ACC112 (cell line): Measurements from ENCODE around the gene FGD4.

Source experiments
- H2AFZ ChIP-seq: fragments of 200-600 bp; sonication (generic); one replicate; pipeline ENCODE4 v1.6.0; 2017; ENCODE audit warnings: antibody characterized with exemption, low read length; ENCODE audit not compliant: unreplicated experiment
- H3K27ac ChIP-seq: fragments of 200-600 bp; sonication (generic); 2 replicates; pipeline ENCODE4 v1.5.1; 2014; ENCODE audit warnings: low read depth, mild to moderate bottlenecking, antibody characterized with exemption, low read length, moderate library complexity
- H3K27me3 ChIP-seq: fragments of 200-600 bp; sonication (generic); 2 replicates; pipeline ENCODE4 v1.6.1; 2014; ENCODE audit warnings: mild to moderate bottlenecking, antibody characterized with exemption, low read length, moderate library complexity, mixed read lengths; ENCODE audit not compliant: insufficient read depth
- H3K36me3 ChIP-seq: fragments of 200-600 bp; sonication (generic); 2 replicates; pipeline ENCODE4 v1.6.1; 2016; ENCODE audit warnings: mild to moderate bottlenecking, antibody characterized with exemption, low read length, moderate library complexity, mixed read lengths; ENCODE audit not compliant: insufficient read depth
- H3K4me1 ChIP-seq: fragments of 200-600 bp; sonication (generic); one replicate; pipeline ENCODE4 v1.6.1; 2016; ENCODE audit warnings: low read length, mixed read lengths; ENCODE audit not compliant: insufficient read depth, unreplicated experiment, control insufficient read depth
- H3K4me3 ChIP-seq: fragments of 200-600 bp; sonication (generic); 2 replicates; pipeline ENCODE4 v1.5.1; 2014; ENCODE audit warnings: mild to moderate bottlenecking, low read depth, low read length
- H3K79me2 ChIP-seq: fragments of 200-600 bp; sonication (generic); one replicate; pipeline ENCODE4 v1.6.0; 2016; ENCODE audit warnings: low read length; ENCODE audit not compliant: control insufficient read depth, unreplicated experiment, insufficient read depth

FGD4 gene

DNA sequence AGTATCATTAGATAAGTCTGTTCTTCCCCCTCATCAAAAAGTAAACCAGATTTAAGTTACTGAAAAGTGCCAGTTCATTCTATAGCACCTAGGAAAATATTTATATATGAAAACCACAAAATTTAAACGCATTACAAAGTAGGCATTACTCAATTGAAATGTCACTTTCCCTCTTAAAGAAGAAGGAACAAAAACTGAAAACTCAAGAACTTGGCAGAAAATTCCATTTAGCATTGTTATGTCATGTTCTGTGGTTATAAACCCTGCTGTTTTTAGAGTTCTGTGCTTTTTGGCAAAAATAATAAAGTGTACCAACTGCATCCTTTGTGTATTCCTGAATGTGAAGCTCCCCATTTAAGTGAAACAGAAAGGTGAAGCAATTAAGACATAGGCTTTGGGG, 3.6 kb downstream of the FGD4 start:
- Histone ChIP-seq H3K27me3 (no peaks in the 10 kb centered on the region), H3K4me3 (no peak overlapping the region), H3K4me1 (peaks cover 15% of the 10 kb centered on the region), H2AFZ (no peak overlapping the region), H3K36me3 (no peaks in the 10 kb centered on the region), H3K79me2 (peaks cover 9% of the 10 kb centered on the region), H3K27ac (no peak overlapping the region)

DNA sequence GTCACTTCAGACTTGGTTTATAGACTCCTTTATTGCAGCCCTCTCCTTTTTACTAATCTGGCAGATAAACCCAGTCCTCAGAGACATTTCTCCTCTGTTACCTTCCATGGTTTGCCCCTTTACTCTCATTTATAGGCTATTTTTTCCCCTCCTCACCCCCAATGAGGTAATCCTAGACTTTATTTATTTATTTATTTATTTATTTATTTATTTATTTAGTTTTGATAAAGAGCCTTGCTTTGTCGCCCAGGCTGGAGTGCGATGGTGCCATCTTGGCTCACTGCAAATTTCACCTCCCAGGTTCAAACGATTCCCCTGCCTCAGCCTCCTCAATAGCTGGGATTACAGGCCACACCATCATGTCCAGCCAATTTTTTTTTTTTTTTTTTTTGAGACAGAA, 8.4 kb downstream of the FGD4 start:
- Histone ChIP-seq H2AFZ (no peak overlapping the region), H3K27ac (no peak overlapping the region), H3K4me1 (peaks cover 5% of the 10 kb centered on the region), H3K4me3 (no peak overlapping the region), H3K79me2 (peaks cover 4% of the 10 kb centered on the region), H3K27me3 (no peaks in the 10 kb centered on the region), H3K36me3 (no peaks in the 10 kb centered on the region)

DNA sequence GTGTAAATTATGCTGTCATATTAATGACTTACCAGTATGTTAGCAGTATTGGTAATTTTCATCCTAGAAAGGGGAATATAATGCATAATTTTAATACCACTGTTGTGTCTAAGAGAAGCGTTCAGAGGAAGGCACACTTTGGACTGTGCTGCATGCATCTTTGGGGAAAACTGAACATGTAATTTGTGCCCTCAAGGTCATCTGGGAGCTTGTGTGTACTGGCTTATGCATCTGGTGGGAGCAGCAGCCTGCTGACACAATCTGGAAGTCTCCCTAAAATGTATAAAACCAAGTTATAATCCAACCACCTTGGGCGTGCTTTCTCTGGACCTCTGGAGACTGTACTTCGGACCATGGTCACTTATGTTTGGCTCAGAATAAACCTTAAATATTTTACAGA, 14.1 kb downstream of the FGD4 start:
- no peak overlapping the region for H3K4me3 ChIP-seq
- H3K36me3 ChIP-seq = no peaks in the 10 kb centered on the region
- H3K4me1 ChIP-seq = no peaks in the 10 kb centered on the region
- no peaks in the 10 kb centered on the region for H3K27me3 ChIP-seq
- H3K27ac ChIP-seq = no peak overlapping the region
- no peaks in the 10 kb centered on the region for H3K79me2 ChIP-seq
- no peak overlapping the region for H2AFZ ChIP-seq

DNA sequence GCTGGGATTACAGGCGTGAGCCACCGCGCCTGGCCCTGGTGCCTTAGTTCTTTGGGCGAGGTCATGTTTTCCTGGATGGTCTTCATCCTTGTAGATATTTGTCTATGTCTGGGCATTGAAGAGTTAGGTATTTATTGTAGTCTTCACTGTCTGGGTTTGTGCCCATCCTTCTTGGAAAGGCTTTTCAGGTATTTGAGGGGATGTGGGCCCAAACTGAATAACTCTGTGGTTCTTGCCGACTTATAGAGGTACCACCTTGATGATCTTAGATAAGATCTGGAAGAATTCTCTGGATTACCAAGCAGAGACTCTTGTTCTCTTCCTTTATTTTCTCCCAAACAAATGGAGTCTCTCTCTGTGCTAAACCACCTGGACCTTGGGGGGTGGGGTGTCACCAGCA, 18.9 kb downstream of the FGD4 start:
- H3K79me2 ChIP-seq = no peaks in the 10 kb centered on the region
- no peaks in the 10 kb centered on the region for H3K27me3 ChIP-seq
- no peaks in the 10 kb centered on the region for H3K36me3 ChIP-seq
- peaks cover 16% of the 10 kb centered on the region for H3K4me1 ChIP-seq
- no peak overlapping the region for H3K27ac ChIP-seq
- no peak overlapping the region for H2AFZ ChIP-seq
- no peak overlapping the region for H3K4me3 ChIP-seq

DNA sequence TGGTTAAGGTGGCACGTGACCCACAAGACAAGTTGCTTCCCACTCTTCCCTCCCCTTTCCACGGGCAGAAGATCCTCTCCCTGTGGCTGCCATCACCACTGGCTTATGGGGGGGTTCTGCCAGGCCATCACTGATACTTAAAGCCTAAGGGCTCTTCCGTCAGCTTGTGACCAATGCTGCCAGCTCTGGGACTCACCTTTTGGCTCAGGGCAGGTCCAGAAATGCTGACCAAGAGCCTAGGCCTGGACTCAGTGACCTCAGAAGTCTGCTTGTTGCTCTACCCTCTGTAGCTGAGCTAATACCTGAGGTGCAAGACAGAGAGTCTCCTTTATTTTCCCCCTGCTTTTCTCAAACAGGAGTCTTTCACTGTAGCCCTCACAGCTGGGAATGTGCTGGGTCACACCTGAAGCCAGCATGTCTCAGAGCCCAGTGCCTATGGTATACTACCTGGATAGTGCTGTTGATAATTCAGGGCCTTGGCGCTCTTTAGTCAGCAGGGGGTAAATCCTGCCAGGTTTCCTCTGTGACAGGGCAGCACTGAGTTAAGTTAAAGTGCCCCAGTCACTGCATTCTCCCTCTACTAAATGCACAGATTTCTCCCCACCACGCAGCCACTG, 19.7 kb downstream of the FGD4 start:
- Histone ChIP-seq H3K27ac (no peak overlapping the region), H3K36me3 (no peaks in the 10 kb centered on the region), H2AFZ (no peak overlapping the region), H3K4me1 (peaks cover 16% of the 10 kb centered on the region), H3K27me3 (no peaks in the 10 kb centered on the region), H3K4me3 (no peak overlapping the region), H3K79me2 (peaks cover 3% of the 10 kb centered on the region)

DNA sequence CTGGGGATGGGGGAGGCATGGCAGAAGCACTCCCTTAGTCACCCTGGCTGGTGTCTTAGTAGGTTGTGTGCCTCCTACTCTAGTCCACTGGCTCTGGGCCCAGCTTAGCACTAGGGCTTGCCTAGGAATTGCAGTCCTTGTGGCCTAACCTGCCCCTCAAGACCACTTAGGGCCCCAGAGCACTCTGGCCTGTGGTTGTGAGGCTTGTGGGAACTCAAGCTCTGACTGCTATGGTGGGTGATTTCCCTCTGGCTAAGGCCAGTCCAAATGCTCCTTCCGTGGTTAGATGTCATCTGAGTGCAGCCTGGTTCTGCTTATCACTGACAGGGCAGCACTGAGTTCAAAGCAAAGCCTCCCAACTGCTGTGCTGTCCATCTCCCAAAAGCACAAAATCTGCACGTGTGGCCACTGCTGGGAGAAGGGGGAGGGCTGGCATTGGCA, 20.2 kb downstream of the FGD4 start:
- no peak overlapping the region for H3K4me3 ChIP-seq
- no peaks in the 10 kb centered on the region for H3K36me3 ChIP-seq
- H3K4me1 ChIP-seq = peaks cover 16% of the 10 kb centered on the region
- no peak overlapping the region for H2AFZ ChIP-seq
- peaks cover 3% of the 10 kb centered on the region for H3K79me2 ChIP-seq
- no peaks in the 10 kb centered on the region for H3K27me3 ChIP-seq
- H3K27ac ChIP-seq = no peak overlapping the region

DNA sequence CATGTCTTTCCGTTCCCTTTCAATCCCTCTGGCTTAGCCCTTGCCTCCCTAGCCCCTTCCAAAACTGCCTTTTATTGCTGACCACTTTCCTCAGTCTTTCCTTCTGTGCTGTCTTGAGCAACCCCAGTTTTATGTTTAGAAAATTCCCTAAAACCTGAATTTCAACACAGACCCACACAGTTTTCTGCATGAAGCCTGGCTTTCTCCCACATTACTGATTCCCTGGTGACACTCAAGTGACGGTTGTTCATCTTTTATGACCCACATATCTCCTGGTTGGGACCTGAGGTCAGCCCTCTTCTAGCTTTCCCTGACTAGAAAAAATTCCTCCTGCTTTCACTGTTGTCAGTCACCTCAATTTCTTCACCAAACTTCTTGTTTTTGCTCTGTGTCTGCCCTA, 21.0 kb downstream of the FGD4 start:
- no peak overlapping the region for H3K27ac ChIP-seq
- H2AFZ ChIP-seq = no peak overlapping the region
- no peaks in the 10 kb centered on the region for H3K36me3 ChIP-seq
- H3K27me3 ChIP-seq = no peaks in the 10 kb centered on the region
- no peak overlapping the region for H3K4me3 ChIP-seq
- H3K79me2 ChIP-seq = peaks cover 3% of the 10 kb centered on the region
- peaks cover 16% of the 10 kb centered on the region for H3K4me1 ChIP-seq

DNA sequence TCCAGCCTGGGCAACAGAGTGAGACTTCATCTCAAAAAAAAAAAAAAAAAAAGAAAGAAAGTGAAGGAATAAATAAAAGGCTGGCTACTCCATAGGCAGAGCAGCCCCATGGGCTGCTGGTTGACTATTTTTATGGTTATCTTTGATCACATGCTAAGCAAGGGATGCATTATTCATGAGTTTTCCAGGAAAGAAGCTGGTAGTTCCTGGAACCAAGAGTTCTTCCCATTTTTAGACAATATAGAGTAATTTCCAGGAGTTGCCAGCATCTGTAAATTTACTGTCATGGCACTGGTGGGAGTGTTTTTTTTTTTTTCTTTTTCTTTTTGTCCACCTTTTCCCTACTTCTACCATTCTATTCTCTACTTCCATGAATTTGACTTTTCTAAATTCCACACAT, 24.2 kb downstream of the FGD4 start:
- Histone ChIP-seq H3K27ac (no peak overlapping the region), H3K36me3 (no peaks in the 10 kb centered on the region), H3K4me3 (no peak overlapping the region), H3K27me3 (no peaks in the 10 kb centered on the region), H2AFZ (no peak overlapping the region), H3K79me2 (peaks cover 3% of the 10 kb centered on the region), H3K4me1 (peaks cover 16% of the 10 kb centered on the region)

DNA sequence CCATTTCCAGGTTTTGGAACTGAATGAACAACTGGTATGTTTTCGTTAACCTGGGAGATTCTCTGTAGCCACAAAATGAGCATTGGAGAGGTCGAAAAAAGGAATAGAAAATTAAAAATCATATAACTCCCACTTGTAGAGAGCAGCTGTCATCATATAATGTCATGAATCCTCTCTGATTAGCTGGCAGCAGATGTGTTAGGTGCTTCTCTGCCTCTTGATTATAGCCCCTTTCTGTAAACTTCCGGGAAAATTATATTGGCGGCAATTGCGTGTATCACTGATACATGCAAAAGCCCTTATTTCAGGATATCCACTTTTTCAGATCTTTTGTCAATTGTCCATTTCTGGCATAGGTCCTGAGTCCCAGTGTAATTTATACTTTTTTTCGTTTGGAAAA, 31.7 kb downstream of the FGD4 start:
- no peak overlapping the region for H2AFZ ChIP-seq
- no peak overlapping the region for H3K4me3 ChIP-seq
- no peak overlapping the region for H3K27ac ChIP-seq
- no peaks in the 10 kb centered on the region for H3K27me3 ChIP-seq
- no peaks in the 10 kb centered on the region for H3K79me2 ChIP-seq
- no peaks in the 10 kb centered on the region for H3K36me3 ChIP-seq
- peaks cover 13% of the 10 kb centered on the region for H3K4me1 ChIP-seq

DNA sequence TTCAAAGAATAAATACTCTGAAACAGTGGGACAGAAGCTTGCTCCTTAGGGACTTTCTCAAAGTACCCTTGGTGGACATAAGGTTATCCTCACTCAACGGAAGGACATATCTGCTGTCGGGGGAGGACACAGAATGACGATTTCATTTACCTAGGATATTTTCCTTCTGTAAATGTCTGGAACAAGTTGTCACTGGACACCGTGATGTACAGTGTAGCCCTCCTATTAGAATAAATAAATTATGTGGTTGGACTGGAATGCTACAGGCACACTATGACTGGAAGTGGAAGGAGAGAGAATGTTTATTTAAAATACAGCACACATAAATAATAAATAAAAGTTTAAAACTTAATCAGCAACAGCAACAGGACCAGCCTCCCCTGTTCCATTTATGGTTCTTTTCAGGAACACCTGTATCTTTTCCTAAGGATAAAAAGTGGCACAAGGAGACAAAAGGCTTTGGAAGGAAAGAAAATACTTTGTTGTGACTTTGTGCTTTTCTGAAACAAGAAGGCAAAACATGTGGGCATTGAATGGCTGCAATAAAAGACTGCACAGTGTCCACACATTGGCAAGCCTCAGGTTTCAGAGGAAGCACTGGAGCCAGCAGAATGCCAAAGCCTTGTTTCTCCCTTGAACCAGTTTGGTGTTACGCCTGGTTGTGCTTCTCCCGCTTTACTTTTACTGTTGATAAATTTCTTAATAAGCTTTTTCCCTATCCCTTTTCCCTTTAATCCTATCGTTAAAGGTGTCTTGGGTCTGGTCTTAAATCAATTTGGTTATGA, 36.8 kb downstream of the FGD4 start:
- Histone ChIP-seq H3K27ac (no peak overlapping the region), H2AFZ (no peak overlapping the region), H3K79me2 (no peaks in the 10 kb centered on the region), H3K4me3 (no peak overlapping the region), H3K27me3 (no peaks in the 10 kb centered on the region), H3K4me1 (peaks cover 34% of the 10 kb centered on the region), H3K36me3 (no peaks in the 10 kb centered on the region)

DNA sequence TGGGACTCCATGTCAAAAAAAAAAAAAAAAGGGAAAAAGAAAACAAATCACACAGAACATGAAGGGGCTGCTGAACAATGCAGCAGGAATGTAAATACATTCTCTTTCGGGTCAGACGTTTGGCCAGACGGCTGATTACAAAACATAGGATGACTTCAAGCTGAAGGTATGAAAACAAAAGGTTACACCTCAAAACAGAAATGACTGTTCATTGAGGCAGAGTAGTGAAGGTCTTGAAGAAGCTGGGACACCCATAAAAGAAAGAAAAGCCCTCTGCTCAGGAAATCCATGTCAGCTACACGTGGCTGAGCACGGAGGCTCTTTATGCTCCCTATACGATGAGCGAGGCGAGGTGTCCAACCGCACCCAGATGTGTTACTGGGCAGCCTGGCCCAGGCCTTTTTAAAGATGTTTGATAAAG, 37.7 kb downstream of the FGD4 start:
- H3K4me3 ChIP-seq = peak overlapping the region; percentile 44; the same call in 1 of the 2 replicates
- no peaks in the 10 kb centered on the region for H3K36me3 ChIP-seq
- H3K79me2 ChIP-seq = no peaks in the 10 kb centered on the region
- H3K4me1 ChIP-seq = peaks cover 34% of the 10 kb centered on the region
- H3K27ac ChIP-seq = peak overlapping the region; percentile 71
- H3K27me3 ChIP-seq = no peaks in the 10 kb centered on the region
- no peak overlapping the region for H2AFZ ChIP-seq
